GM23248 (cell line): ENCODE data around the gene PSMB7. TPM values are rescaled to one million over a fixed set of nuclear protein-coding genes. Genes with fewer than 3 reads are reported as not detected.

Experiments
- DNase-seq: peaks from one replicate; pipeline ENCODE4 v3.0.0-alpha.2; 2015
- H2AFZ ChIP-seq: fragments of 200-600 bp; sonication (generic); 2 replicates; pipeline ENCODE4 v1.6.1; 2016; ENCODE audit warnings: antibody characterized with exemption
- H3F3A ChIP-seq: fragments of 200-600 bp; sonication (generic); 2 replicates; pipeline ENCODE4 v1.6.1; 2016; ENCODE audit warnings: mild to moderate bottlenecking, antibody characterized with exemption, mixed run types; ENCODE audit not compliant: insufficient read depth
- H3K27ac ChIP-seq: fragments of 200-600 bp; sonication (generic); 2 replicates; pipeline ENCODE4 v1.5.1; 2016; ENCODE audit warnings: mild to moderate bottlenecking
- H3K27me3 ChIP-seq: fragments of 200-600 bp; sonication (generic); replicated peaks from 2 replicates; pipeline ENCODE4 v1.6.1; 2016; ENCODE audit warnings: mild to moderate bottlenecking; ENCODE audit not compliant: insufficient read depth
- H3K36me3 ChIP-seq: fragments of 200-600 bp; sonication (generic); 2 replicates; pipeline ENCODE4 v1.6.1; 2016; ENCODE audit warnings: low read depth, mild to moderate bottlenecking
- H3K4me1 ChIP-seq: fragments of 200-600 bp; sonication (generic); 2 replicates; pipeline ENCODE4 v1.6.1; 2016; ENCODE audit warnings: mild to moderate bottlenecking; ENCODE audit not compliant: insufficient read depth
- H3K4me2 ChIP-seq: fragments of 200-600 bp; sonication (generic); one replicate; pipeline ENCODE4 v1.6.1; 2016; ENCODE audit warnings: mild to moderate bottlenecking; ENCODE audit not compliant: unreplicated experiment
- H3K4me3 ChIP-seq: fragments of 200-600 bp; sonication (generic); 2 replicates; pipeline ENCODE4 v1.5.1; 2016; ENCODE audit warnings: mild to moderate bottlenecking
- H3K79me2 ChIP-seq: fragments of 200-600 bp; sonication (generic); 2 replicates; pipeline ENCODE4 v1.6.1; 2016; ENCODE audit warnings: mild to moderate bottlenecking; ENCODE audit not compliant: insufficient read depth
- H3K9ac ChIP-seq: fragments of 200-600 bp; sonication (generic); 2 replicates; pipeline ENCODE4 v1.6.1; 2016; ENCODE audit warnings: mild to moderate bottlenecking
- H3K9me2 ChIP-seq: fragments of 200-600 bp; sonication (generic); 2 replicates; pipeline ENCODE4 v1.6.1; 2016; ENCODE audit warnings: mixed run types, mild to moderate bottlenecking, moderate library complexity; ENCODE audit not compliant: insufficient read depth
- H3K9me3 ChIP-seq: fragments of 200-600 bp; sonication (generic); one replicate; pipeline ENCODE4 v1.6.1; 2017; ENCODE audit warnings: low read depth
- H4K20me1 ChIP-seq: fragments of 200-600 bp; sonication (generic); 2 replicates; pipeline ENCODE4 v1.6.0; 2016; ENCODE audit not compliant: insufficient read depth
- EZH2 ChIP-seq: fragments of 200-600 bp; sonication (generic); IDR thresholded peaks from 2 replicates; pipeline ENCODE4 v1.6.1; 2018; ENCODE audit warnings: antibody characterized with exemption, mild to moderate bottlenecking; ENCODE audit not compliant: insufficient read depth, poor library complexity, severe bottlenecking
- EZH2phosphoT487 ChIP-seq: fragments of 200-600 bp; sonication (generic); IDR thresholded peaks from 2 replicates; pipeline ENCODE4 v1.6.1; 2018; ENCODE audit warnings: antibody characterized with exemption, moderate library complexity, mild to moderate bottlenecking, low read depth; ENCODE audit not compliant: insufficient read depth
- WGBS, 2 experiments: methylation state at CpG; one replicate each; pipeline ENCODE4 v1.1.6; 2015 to 2017; ENCODE audit warnings: low lambda C conversion rate in 2 of 2, low coverage in 1 of 2; ENCODE audit errors: missing lambda C conversion rate in 2 of 2; 5-methylcytosine and 5-hydroxymethylcytosine counted together
- in situ Hi-C: fragments of 300-500 bp; cut with MboI; formaldehyde crosslinking; loops from 2 replicates; pipeline ENCODE4 v1.15.0; 2020
- polyA plus RNA-seq: library from polyadenylated mRNA; unstranded; fragments of >200 nt; fragmentation: Nextera tagmentation; extraction: Ambion mirVana; gene quantifications from 2 replicates; pipeline ENCODE4 v1.2.1, GENCODE V29; 2016
- total RNA-seq: library from RNA; depleted of rRNA; stranded (reverse); fragments of >200 nt; shearing (Covaris generic); gene quantifications from 2 replicates; pipeline ENCODE4 v1.2.3, GENCODE V29; 2014

PSMB7 gene
- total and polyA plus RNA-seq, 2 experiments from 2014 or later: 202 to 245 TPM

DNA sequence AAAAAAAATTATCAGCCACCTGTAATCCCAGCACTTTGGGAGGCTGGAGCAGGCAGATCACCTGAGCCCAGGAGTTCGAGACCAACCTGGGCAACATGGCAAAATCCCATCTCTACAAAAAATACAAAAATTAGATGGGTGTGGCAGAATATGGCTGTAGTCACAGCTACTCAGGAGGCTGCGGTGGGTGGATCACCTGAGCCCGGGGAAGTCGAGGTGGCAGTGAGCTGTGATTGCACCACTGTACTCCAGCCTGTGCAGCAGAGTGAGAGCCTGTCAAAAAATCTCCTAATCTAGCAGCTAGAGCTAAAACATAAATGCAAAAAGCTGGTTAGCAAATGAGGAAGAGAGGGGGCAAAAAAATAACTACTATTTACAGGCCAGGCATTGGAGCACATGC is 12.0 kb downstream of the PSMB7 start:
- in situ Hi-C loops: loop anchor here (25.0 kb wide), 1 partner anchor 309 kb away; no protein-coding TSS in a partner anchor
- Histone ChIP-seq H3K79me2 (peaks cover 98% of the 10 kb centered on the region), H3K36me3 (peaks cover 55% of the 10 kb centered on the region)

DNA sequence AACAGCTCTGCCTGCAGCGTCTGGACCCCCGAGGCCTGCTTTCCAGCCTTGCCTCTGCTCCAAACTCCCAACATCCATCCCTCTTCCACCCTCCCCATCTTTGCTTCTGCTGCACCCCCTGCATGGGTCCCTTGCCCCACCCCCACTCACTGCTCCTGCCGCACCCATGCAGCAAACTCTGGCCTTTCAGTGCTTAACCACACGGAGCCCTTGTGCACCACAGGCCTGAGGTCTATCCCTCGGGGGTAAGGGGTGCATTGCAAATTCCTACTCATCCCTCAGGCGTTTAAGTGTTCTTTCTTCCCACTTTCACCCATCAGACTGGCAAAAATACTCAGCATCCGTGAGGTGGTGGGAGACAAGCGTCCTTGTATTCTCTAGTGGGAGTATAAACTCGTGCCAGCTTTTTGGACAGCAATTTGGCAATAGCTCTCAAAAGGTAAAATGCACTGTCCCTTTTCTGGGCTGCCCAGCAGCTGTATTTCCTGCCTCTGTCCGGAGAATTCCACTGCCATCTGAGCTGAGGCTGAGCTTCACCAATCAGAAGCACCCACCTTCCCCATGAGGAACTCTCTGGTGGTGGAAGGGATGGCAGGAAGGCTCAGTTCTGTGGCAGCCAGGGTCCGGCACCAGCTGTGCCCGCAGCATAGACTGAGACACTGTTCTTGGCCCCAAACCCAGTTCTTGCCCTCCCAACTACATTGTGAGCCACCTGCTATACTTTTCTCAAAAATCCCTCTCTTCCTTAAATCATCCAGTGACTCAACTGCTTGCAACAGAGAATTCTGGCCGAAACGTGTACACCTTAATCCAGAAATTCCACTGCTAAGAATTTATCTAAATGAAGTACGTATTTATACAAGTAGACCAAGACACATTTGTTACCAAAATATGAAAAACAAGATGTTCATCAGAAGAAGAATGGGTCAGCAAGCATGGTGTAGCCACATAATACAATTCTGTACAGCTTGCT is 15.0 kb downstream of the PSMB7 start:
- Histone ChIP-seq H4K20me1 (no peaks in the 10 kb centered on the region), H3K27ac (peak overlapping the region; percentile 69), H3K9me2 (no peaks in the 10 kb centered on the region), H3K9me3 (no peaks in the 10 kb centered on the region), H3K36me3 (peaks cover 38% of the 10 kb centered on the region), H3K4me2 (peak overlapping the region; percentile 49), H3K79me2 (peaks cover 98% of the 10 kb centered on the region), H3K9ac (peak overlapping the region; percentile 55), H2AFZ (no peak overlapping the region), H3K4me3 (no peak overlapping the region), H3K27me3 (no peaks in the 10 kb centered on the region), H3K4me1 (peaks cover 22% of the 10 kb centered on the region), H3F3A (peaks cover 35% of the 10 kb centered on the region)
- TF ChIP-seq EZH2 (no peak), EZH2phosphoT487 (no peak)
- in situ Hi-C loops: loop anchor here (25.0 kb wide), 1 partner anchor 312 kb away; no protein-coding TSS in a partner anchor
- WGBS, 2 experiments: 52 to 55% methylated on average over 15 of the region's 15 CpGs
- peak; percentile 24 for DNase-seq

More for the DNA sequence above, 12.0 kb downstream of the PSMB7 start:
- Histone ChIP-seq H3K27me3 (no peaks in the 10 kb centered on the region), H3K9me2 (no peaks in the 10 kb centered on the region), H3K4me3 (no peak overlapping the region), H4K20me1 (no peaks in the 10 kb centered on the region), H3K4me1 (peaks cover 22% of the 10 kb centered on the region), H3K27ac (no peak overlapping the region), H3K4me2 (no peak overlapping the region), H2AFZ (no peak overlapping the region), H3K9ac (no peak overlapping the region), H3K9me3 (no peaks in the 10 kb centered on the region), H3F3A (peaks cover 31% of the 10 kb centered on the region)
- WGBS, 2 experiments: 86 to 95% methylated on average over 4 of the region's 4 CpGs
- no peak for DNase-seq
- TF ChIP-seq EZH2 (no peak), EZH2phosphoT487 (no peak)

GRCh38 chr9:124399323-124399967 is 15.8 kb downstream of the PSMB7 start:
- H3F3A ChIP-seq: peaks cover 42% of the 10 kb centered on the region
- peaks cover 26% of the 10 kb centered on the region for H3K4me1 ChIP-seq
- TF ChIP-seq EZH2 (no peak), EZH2phosphoT487 (no peak)
- H2AFZ ChIP-seq: no peak overlapping the region
- H3K27ac ChIP-seq: peak overlapping the region; percentile 69
- no peaks in the 10 kb centered on the region for H3K27me3 ChIP-seq
- DNase-seq: peak; percentile 82
- peak overlapping the region; percentile 49 for H3K4me2 ChIP-seq
- peak overlapping the region; percentile 16 for H3K4me3 ChIP-seq
- no peaks in the 10 kb centered on the region for H4K20me1 ChIP-seq
- H3K9ac ChIP-seq: peak overlapping the region; percentile 55
- peaks cover 98% of the 10 kb centered on the region for H3K79me2 ChIP-seq
- no peaks in the 10 kb centered on the region for H3K9me3 ChIP-seq
- H3K36me3 ChIP-seq: peaks cover 31% of the 10 kb centered on the region
- WGBS, 2 experiments: 13 to 18% methylated on average over 12 of the region's 12 CpGs
- H3K9me2 ChIP-seq: no peaks in the 10 kb centered on the region
- in situ Hi-C loops: no loop called here

DNA sequence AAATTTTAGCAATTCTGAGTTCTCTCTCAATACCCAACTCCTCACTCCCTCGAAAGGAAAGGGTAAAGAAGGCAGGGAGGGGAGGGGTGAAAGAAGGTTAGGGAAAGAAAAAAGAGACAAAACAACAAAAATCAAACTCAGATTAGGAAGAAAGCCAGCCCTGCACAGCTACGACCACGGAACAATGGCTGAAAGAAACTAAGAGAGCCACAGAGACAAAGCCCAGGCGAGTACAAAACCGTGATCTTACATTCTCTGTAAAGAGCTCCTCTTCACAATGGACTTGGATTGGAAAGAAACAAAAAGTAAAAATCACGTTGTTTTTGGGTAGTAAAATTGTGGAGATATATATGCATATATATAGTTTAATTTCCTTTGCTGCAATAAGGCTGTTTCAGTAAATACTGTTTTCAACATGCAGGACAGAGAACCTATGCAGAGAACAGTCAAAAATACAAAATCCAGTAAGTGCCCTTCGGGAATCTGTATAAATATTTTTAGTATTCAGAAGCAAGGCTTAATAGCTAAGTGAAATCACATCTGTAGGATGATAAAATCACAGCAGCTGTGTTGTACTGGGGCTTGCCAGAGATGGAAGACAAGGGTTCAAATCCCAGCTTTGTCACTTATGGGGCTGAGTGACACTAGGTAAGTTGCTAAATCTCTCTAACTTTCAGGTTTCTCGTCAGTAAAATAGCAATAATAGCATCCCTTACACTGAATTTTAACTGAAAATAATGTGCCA is 16.9 kb downstream of the PSMB7 start:
- H3K9me3 ChIP-seq: no peaks in the 10 kb centered on the region
- in situ Hi-C loops: no loop called here
- peaks cover 20% of the 10 kb centered on the region for H3K36me3 ChIP-seq
- no peaks in the 10 kb centered on the region for H4K20me1 ChIP-seq
- peaks cover 97% of the 10 kb centered on the region for H3K79me2 ChIP-seq
- H3K4me2 ChIP-seq: no peak overlapping the region
- H3K27ac ChIP-seq: no peak overlapping the region
- no peaks in the 10 kb centered on the region for H3K27me3 ChIP-seq
- no peak overlapping the region for H3K4me3 ChIP-seq
- WGBS, 2 experiments: 95 to 97% methylated on average over 8 of the region's 8 CpGs
- no peak for DNase-seq
- H3K9me2 ChIP-seq: no peaks in the 10 kb centered on the region
- peak overlapping the region; percentile 55; the same call in 1 of the 2 replicates for H3K9ac ChIP-seq
- TF ChIP-seq EZH2 (no peak), EZH2phosphoT487 (no peak)
- H3F3A ChIP-seq: peaks cover 53% of the 10 kb centered on the region
- peaks cover 37% of the 10 kb centered on the region for H3K4me1 ChIP-seq
- no peak overlapping the region for H2AFZ ChIP-seq
